HepG2 (cell line): Measurements from ENCODE around the gene CYB5R3. TPM values are rescaled to one million over a fixed set of nuclear protein-coding genes. Genes with fewer than 3 reads are reported as not detected.

Experiments used
- ASH2L ChIP-seq: fragments of 300-600, 200-600 bp; sonication (generic); IDR thresholded peaks from 2 replicates; pipeline ENCODE4 v1.7.0; 2017; ENCODE audit warnings: low read depth, mild to moderate bottlenecking, moderate library complexity, mixed read lengths, low read length; ENCODE audit not compliant: insufficient read length
- CHCHD3 ChIP-seq: sonication (generic); formaldehyde crosslinking; IDR thresholded peaks from 2 replicates; pipeline ENCODE4 v1.8.0; 2022; ENCODE audit warnings: mild to moderate bottlenecking, missing genetic modification reagents, moderate library complexity
- EEA1 ChIP-seq: sonication (generic); formaldehyde crosslinking; IDR thresholded peaks from 2 replicates; pipeline ENCODE4 v1.5.1; 2020; ENCODE audit warnings: mild to moderate bottlenecking, missing genetic modification reagents, borderline replicate concordance
- ERF ChIP-seq: IDR thresholded peaks from 2 replicates; pipeline ENCODE4 v1.6.1; 2018; ENCODE audit warnings: missing biosample characterization, missing genetic modification reagents
- NFE2L2 ChIP-seq: fragments of 150-350 bp; IDR thresholded peaks from 2 replicates; pipeline ENCODE4 v1.6.1; 2014; ENCODE audit warnings: low read length
- PHF8 ChIP-seq: sonication (generic); formaldehyde crosslinking; IDR thresholded peaks from 2 replicates; pipeline ENCODE4 v1.5.0; 2020; ENCODE audit warnings: missing genetic modification reagents
- PRMT3 ChIP-seq: sonication (generic); formaldehyde crosslinking; IDR thresholded peaks from 2 replicates; pipeline ENCODE4 v1.8.1; 2022; ENCODE audit warnings: low read depth, mild to moderate bottlenecking, moderate library complexity, missing genetic modification reagents, borderline replicate concordance
- RBAK ChIP-seq: sonication (generic); formaldehyde crosslinking; IDR thresholded peaks from 2 replicates; pipeline ENCODE4 v1.5.1; 2020; ENCODE audit warnings: mild to moderate bottlenecking, missing genetic modification reagents
- SP2 ChIP-seq: sonication (generic); formaldehyde crosslinking; IDR thresholded peaks from 2 replicates; pipeline ENCODE4 v1.5.1; 2020; ENCODE audit warnings: mild to moderate bottlenecking, missing genetic modification reagents
- ZBTB10 ChIP-seq: sonication (generic); formaldehyde crosslinking; IDR thresholded peaks from 2 replicates; pipeline ENCODE4 v1.4.0; 2020; ENCODE audit warnings: missing genetic modification reagents, borderline replicate concordance
- ZFY ChIP-seq: sonication (generic); formaldehyde crosslinking; IDR thresholded peaks from 2 replicates; pipeline ENCODE4 v1.4.0; 2020; ENCODE audit warnings: missing genetic modification reagents
- ZNF17 ChIP-seq: sonication (generic); formaldehyde crosslinking; IDR thresholded peaks from 2 replicates; pipeline ENCODE4 v1.5.0; 2020; ENCODE audit warnings: mild to moderate bottlenecking, missing genetic modification reagents
- ZNF232 ChIP-seq: sonication (generic); formaldehyde crosslinking; IDR thresholded peaks from 2 replicates; pipeline ENCODE4 v1.4.0; 2020; ENCODE audit warnings: missing genetic modification reagents, borderline replicate concordance
- ZNF343 ChIP-seq: sonication (generic); formaldehyde crosslinking; IDR thresholded peaks from 2 replicates; pipeline ENCODE4 v1.4.0; 2020; ENCODE audit warnings: mild to moderate bottlenecking, missing genetic modification reagents
- ZNF639 ChIP-seq: conservative IDR thresholded peaks from 2 replicates; pipeline ENCODE4 v1.6.1; 2018; ENCODE audit warnings: missing genetic modification reagents
- ZNF652 ChIP-seq: IDR thresholded peaks from 2 replicates; pipeline ENCODE4 v1.6.1; 2016; ENCODE audit warnings: low read depth, borderline replicate concordance
- ZNF747 ChIP-seq: sonication (generic); formaldehyde crosslinking; IDR thresholded peaks from 2 replicates; pipeline ENCODE4 v1.8.1; 2023; ENCODE audit warnings: missing genetic modification reagents, mild to moderate bottlenecking, borderline replicate concordance
- ZNF781 ChIP-seq: sonication (generic); formaldehyde crosslinking; IDR thresholded peaks from 2 replicates; pipeline ENCODE4 v1.5.1; 2020; ENCODE audit warnings: borderline replicate concordance, mild to moderate bottlenecking, missing genetic modification reagents; ENCODE audit errors: not compliant biosample characterization
- ZNF792 ChIP-seq: IDR thresholded peaks from 2 replicates; pipeline ENCODE4 v1.6.1; 2016
- ZSCAN25 ChIP-seq: sonication (generic); formaldehyde crosslinking; IDR thresholded peaks from 2 replicates; pipeline ENCODE4 v1.8.0; 2022; ENCODE audit warnings: mild to moderate bottlenecking, missing genetic modification reagents
- ZUFSP ChIP-seq: sonication (generic); formaldehyde crosslinking; IDR thresholded peaks from 2 replicates; pipeline ENCODE4 v1.9.0; 2021; ENCODE audit warnings: missing genetic modification reagents, mild to moderate bottlenecking, borderline replicate concordance
- polyA plus RNA-seq, 8 experiments: library from polyadenylated mRNA; depleted of rRNA in 3 of 8; stranded (reverse) in 7 of 8; unstranded in 1 of 8; fragments of >200 nt; fragmentation: Illumina TruSeq in 4 of 8; extraction: Trizol in 4 of 8; gene quantifications; 2 replicates each; pipeline versions ENCODE4 v1.2.1 to v1.2.3, GENCODE V29; 2011 to 2016; ENCODE audit warnings: low read depth in 4 of 8, missing spikeins in 1 of 8, mixed read lengths in 1 of 8; ENCODE audit not compliant: insufficient read depth in 1 of 8
- total RNA-seq, 5 experiments: library from RNA; depleted of rRNA; stranded (reverse); fragments of >200 nt; fragmentation: Illumina TruSeq; extraction: Trizol; gene quantifications; 2 replicates each; pipeline ENCODE4 v1.2.3, GENCODE V29; 2016; ENCODE audit warnings: low read depth in 1 of 5
- TF ChIP-seq, protein P1 (sequence below): sonication (generic); formaldehyde crosslinking; IDR thresholded peaks from 2 replicates; pipeline ENCODE4 v1.5.1; 2020; ENCODE audit warnings: missing genetic modification reagents, mild to moderate bottlenecking, borderline replicate concordance
- TF ChIP-seq, protein P2 (sequence below): sonication (generic); formaldehyde crosslinking; IDR thresholded peaks from 2 replicates; pipeline ENCODE4 v1.8.1; 2023; ENCODE audit warnings: mild to moderate bottlenecking, inconsistent platforms, moderate library complexity, missing genetic modification reagents, borderline replicate concordance

The CYB5R3 gene
- total and polyA plus RNA-seq, 2 of the 13 experiments (the other 11 are each of a cell fraction or from before 2014, with no cell fraction given), result 32.4 to 305 TPM

DNA sequence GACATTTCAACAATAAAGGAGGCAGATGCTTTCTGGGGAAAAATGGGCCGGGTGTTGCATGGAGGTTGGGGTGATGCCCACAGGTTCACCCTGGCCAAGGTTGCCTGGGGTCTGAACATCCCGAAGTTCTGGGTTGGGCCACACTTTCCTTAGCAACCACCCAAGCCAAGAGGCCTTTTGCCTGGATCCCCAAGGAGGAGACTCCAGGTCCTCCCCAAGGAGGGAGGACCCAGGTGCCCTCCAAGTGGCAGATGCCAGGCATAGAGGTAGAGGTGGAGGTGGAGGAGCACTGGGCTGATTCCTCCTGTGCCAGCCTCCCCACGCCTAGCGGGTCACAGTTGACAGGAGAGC is 1.2 kb downstream of the CYB5R3 start (continued):
- TF ChIP-seq, protein P1, sequence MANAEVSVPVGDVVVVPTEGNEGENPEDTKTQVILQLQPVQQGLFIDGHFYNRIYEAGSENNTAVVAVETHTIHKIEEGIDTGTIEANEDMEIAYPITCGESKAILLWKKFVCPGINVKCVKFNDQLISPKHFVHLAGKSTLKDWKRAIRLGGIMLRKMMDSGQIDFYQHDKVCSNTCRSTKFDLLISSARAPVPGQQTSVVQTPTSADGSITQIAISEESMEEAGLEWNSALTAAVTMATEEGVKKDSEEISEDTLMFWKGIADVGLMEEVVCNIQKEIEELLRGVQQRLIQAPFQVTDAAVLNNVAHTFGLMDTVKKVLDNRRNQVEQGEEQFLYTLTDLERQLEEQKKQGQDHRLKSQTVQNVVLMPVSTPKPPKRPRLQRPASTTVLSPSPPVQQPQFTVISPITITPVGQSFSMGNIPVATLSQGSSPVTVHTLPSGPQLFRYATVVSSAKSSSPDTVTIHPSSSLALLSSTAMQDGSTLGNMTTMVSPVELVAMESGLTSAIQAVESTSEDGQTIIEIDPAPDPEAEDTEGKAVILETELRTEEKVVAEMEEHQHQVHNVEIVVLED (CRISPR knock-in tag), result 0 out of 2 replicates have a peak, but pooled peaks have one; percentile 6
- TF ChIP-seq EEA1 (CRISPR knock-in tag) (0 out of 2 replicates have a peak, but pooled peaks have one; percentile 38), ERF (CRISPR knock-in tag) (no peak), NFE2L2 (no peak), ZSCAN25 (no peak), ZNF17 (CRISPR knock-in tag) (no peak), PHF8 (CRISPR knock-in tag) (no peak), SP2 (CRISPR knock-in tag) (no peak), ZNF747 (CRISPR knock-in tag) (no peak), RBAK (CRISPR knock-in tag) (no peak), ZNF781 (CRISPR knock-in tag) (no peak), ZBTB10 (no peak), ZNF343 (CRISPR knock-in tag) (0 out of 2 replicates have a peak, but pooled peaks have one; percentile 9), ZNF639 (CRISPR knock-in tag) (no peak), PRMT3 (no peak), ZNF792 (CRISPR knock-in tag) (no peak), ZUFSP (CRISPR knock-in tag) (no peak), ZFY (CRISPR knock-in tag) (no peak), CHCHD3 (CRISPR knock-in tag) (0 out of 2 replicates have a peak, but pooled peaks have one; percentile 18), ZNF232 (no peak), ASH2L (no peak), ZNF652 (CRISPR knock-in tag) (no peak)
- TF ChIP-seq, protein P2, sequence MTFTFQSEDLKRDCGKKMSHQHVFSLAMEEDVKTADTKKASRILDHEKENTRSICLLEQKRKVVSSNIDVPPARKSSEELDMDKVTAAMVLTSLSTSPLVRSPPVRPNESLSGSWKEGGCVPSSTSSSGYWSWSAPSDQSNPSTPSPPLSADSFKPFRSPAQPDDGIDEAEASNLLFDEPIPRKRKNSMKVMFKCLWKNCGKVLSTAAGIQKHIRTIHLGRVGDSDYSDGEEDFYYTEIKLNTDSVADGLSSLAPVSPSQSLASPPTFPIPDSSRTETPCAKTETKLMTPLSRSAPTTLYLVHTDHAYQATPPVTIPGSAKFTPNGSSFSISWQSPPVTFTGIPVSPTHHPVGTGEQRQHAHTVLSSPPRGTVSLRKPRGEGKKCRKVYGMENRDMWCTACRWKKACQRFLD, result no peak
